PC-9 (cell line): ENCODE data around the gene SIM2. TPM values are rescaled to one million over a fixed set of nuclear protein-coding genes. Genes with fewer than 3 reads are reported as not detected.

Experiments
- BruUV-seq: library from RNA; stranded (reverse); fragments of 400-500 nt; replicated peaks from 2 replicates; lab custom pipeline; 2021; lab: Mats Ljungman, UMichigan
- CTCF ChIA-PET: fragments of 300-600 bp; sonication (Branson Sonifier 250); formaldehyde crosslinking; loops from one replicate; lab custom pipeline; 2022; ENCODE audit warnings: antibody characterized with exemption; lab: Charles Lee
- POLR2A ChIA-PET: fragments of 300-600 bp; sonication (Branson Sonifier 250); formaldehyde crosslinking; loops from one replicate; lab custom pipeline; 2022; ENCODE audit warnings: antibody characterized with exemption; ENCODE audit not compliant: unreplicated experiment; lab: Charles Lee
- DNase-seq, 2 experiments: peaks; one replicate each; pipeline versions ENCODE4 v3.0.0 to v3.0.0-alpha.2; 2015 to 2022; ENCODE audit warnings: mixed read lengths in 1 of 2
- H2AFZ ChIP-seq: fragments of 200-600 bp; sonication (generic); 2 replicates; pipeline ENCODE4 v1.8.1; 2017; ENCODE audit warnings: antibody characterized with exemption
- H3F3A ChIP-seq: fragments of 200-600 bp; sonication (generic); 2 replicates; pipeline ENCODE4 v1.8.1; 2017; ENCODE audit warnings: antibody characterized with exemption, mild to moderate bottlenecking, low read depth; ENCODE audit not compliant: insufficient read depth
- H3K27ac ChIP-seq: fragments of 200-600 bp; sonication (generic); 2 replicates; pipeline ENCODE4 v1.6.1; 2016; ENCODE audit warnings: mixed run types
- H3K27me3 ChIP-seq: fragments of 200-600 bp; sonication (generic); 2 replicates; pipeline ENCODE4 v1.6.1; 2016; ENCODE audit warnings: low read depth, mixed run types; ENCODE audit not compliant: insufficient read depth
- H3K36me3 ChIP-seq: fragments of 200-600 bp; sonication (generic); 2 replicates; pipeline ENCODE4 v1.6.1; 2016; ENCODE audit warnings: low read depth, mixed run types
- H3K4me1 ChIP-seq: fragments of 200-600 bp; sonication (generic); replicated peaks from 2 replicates; pipeline ENCODE4 v1.6.1; 2016; ENCODE audit warnings: mixed run types; ENCODE audit not compliant: insufficient read depth
- H3K4me2 ChIP-seq: fragments of 200-600 bp; sonication (generic); 2 replicates; pipeline ENCODE4 v1.6.1; 2017; ENCODE audit warnings: mixed run types
- H3K4me3 ChIP-seq: fragments of 200-600 bp; sonication (generic); 2 replicates; pipeline ENCODE4 v1.6.1; 2016; ENCODE audit warnings: mixed run types
- H3K79me2 ChIP-seq: fragments of 200-600 bp; sonication (generic); 2 replicates; pipeline ENCODE4 v1.6.1; 2017; ENCODE audit warnings: low read depth, mixed run types
- H3K9me2 ChIP-seq: fragments of 200-600 bp; sonication (generic); 2 replicates; pipeline ENCODE4 v1.8.1; 2017; ENCODE audit warnings: mild to moderate bottlenecking; ENCODE audit not compliant: insufficient read depth
- H3K9me3 ChIP-seq: fragments of 200-600 bp; sonication (generic); 2 replicates; pipeline ENCODE4 v1.8.1; 2016; ENCODE audit warnings: low read depth; ENCODE audit not compliant: insufficient read depth
- H4K20me1 ChIP-seq: fragments of 200-600 bp; sonication (generic); 2 replicates; pipeline ENCODE4 v1.8.1; 2017; ENCODE audit not compliant: insufficient read depth
- EZH2 ChIP-seq: fragments of 200-600 bp; sonication (generic); IDR thresholded peaks from 2 replicates; pipeline ENCODE4 v1.8.0; 2017; ENCODE audit warnings: antibody characterized with exemption, low read depth
- intact Hi-C: fragments of 100-400 bp; cut with micrococcal nuclease; formaldehyde crosslinking; loops from one replicate; pipeline ENCODE4 v1.10.0; 2022; ENCODE audit not compliant: unreplicated experiment
- total RNA-seq: library from RNA; stranded (reverse); gene quantifications from 2 replicates; pipeline ENCODE4 v1.2.3, GENCODE V29; 2021
- TF ChIP-seq, protein P1 (sequence below): fragments of 200-600 bp; sonication (generic); conservative IDR thresholded peaks from 2 replicates; pipeline ENCODE4 v1.6.1; 2017; ENCODE audit warnings: mixed run types, antibody characterized with exemption, mild to moderate bottlenecking, moderate library complexity

SIM2 gene
- total RNA-seq, 1 experiment from 2014 or later, result 18.5 TPM

DNA sequence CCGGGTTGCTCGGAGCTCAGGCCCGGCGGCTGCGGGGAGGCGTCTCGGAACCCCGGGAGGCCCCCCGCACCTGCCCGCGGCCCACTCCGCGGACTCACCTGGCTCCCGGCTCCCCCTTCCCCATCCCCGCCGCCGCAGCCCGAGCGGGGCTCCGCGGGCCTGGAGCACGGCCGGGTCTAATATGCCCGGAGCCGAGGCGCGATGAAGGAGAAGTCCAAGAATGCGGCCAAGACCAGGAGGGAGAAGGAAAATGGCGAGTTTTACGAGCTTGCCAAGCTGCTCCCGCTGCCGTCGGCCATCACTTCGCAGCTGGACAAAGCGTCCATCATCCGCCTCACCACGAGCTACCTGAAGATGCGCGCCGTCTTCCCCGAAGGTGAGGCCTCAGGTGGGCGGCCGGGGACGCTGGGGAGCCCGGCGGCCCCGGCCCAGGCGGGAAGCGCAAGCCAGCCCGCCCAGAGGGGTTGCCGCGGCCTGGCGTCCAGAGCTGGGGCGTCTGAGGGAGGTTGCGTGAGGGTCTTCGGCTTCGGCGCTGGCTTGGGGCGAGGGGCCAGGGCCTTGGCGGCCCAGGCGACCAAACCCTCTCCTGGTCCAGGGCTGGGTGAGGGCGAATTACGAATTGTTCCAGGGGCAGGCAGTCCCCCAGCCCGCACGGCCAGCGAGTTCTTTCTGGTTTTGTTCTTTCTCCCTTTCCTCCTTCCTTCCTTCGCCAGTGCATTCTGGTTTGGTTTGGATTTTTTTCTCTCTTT, 805 bp downstream of the SIM2 start:
- ChIA-PET POLR2A (interaction anchor here (0.6 to 0.8 kb wide), 2 partner anchors 12 to 43 kb away, joined by 3 to 4 read pairs; no protein-coding TSS in a partner anchor), CTCF (interaction anchor here (0.6 kb wide), 2 partner anchors 70 to 559 kb away, joined by 4 to 5 read pairs; no protein-coding TSS in a partner anchor)
- peak overlapping the region; percentile 92 for H3K4me2 ChIP-seq
- TF ChIP-seq, protein P1, sequence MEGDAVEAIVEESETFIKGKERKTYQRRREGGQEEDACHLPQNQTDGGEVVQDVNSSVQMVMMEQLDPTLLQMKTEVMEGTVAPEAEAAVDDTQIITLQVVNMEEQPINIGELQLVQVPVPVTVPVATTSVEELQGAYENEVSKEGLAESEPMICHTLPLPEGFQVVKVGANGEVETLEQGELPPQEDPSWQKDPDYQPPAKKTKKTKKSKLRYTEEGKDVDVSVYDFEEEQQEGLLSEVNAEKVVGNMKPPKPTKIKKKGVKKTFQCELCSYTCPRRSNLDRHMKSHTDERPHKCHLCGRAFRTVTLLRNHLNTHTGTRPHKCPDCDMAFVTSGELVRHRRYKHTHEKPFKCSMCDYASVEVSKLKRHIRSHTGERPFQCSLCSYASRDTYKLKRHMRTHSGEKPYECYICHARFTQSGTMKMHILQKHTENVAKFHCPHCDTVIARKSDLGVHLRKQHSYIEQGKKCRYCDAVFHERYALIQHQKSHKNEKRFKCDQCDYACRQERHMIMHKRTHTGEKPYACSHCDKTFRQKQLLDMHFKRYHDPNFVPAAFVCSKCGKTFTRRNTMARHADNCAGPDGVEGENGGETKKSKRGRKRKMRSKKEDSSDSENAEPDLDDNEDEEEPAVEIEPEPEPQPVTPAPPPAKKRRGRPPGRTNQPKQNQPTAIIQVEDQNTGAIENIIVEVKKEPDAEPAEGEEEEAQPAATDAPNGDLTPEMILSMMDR, result no peak
- BruUV-seq, result no TSS peak
- no peaks in the 10 kb centered on the region for H3K36me3 ChIP-seq
- no peaks in the 10 kb centered on the region for H3K9me2 ChIP-seq
- H3K9me3 ChIP-seq, result no peaks in the 10 kb centered on the region
- no peak for DNase-seq
- peak overlapping the region; percentile 87 for H3K4me3 ChIP-seq
- H3F3A ChIP-seq, result no peaks in the 10 kb centered on the region; the same call in 1 of the 2 replicates
- peaks cover 24% of the 10 kb centered on the region for H4K20me1 ChIP-seq
- peak overlapping the region; percentile 64; the same call in 1 of the 2 replicates for H3K27ac ChIP-seq
- 0 out of 2 replicates have a peak, but pooled peaks cover 14% of the 10 kb centered on the region for H3K4me1 ChIP-seq
- H2AFZ ChIP-seq, result peak overlapping the region; percentile 71; the same call in 1 of the 2 replicates
- intact Hi-C loops, result loop anchor here (5.0 kb wide), 1 partner anchor 57 kb away; no protein-coding TSS in a partner anchor
- H3K27me3 ChIP-seq, result no peaks in the 10 kb centered on the region
- peaks cover 73% of the 10 kb centered on the region for H3K79me2 ChIP-seq

DNA sequence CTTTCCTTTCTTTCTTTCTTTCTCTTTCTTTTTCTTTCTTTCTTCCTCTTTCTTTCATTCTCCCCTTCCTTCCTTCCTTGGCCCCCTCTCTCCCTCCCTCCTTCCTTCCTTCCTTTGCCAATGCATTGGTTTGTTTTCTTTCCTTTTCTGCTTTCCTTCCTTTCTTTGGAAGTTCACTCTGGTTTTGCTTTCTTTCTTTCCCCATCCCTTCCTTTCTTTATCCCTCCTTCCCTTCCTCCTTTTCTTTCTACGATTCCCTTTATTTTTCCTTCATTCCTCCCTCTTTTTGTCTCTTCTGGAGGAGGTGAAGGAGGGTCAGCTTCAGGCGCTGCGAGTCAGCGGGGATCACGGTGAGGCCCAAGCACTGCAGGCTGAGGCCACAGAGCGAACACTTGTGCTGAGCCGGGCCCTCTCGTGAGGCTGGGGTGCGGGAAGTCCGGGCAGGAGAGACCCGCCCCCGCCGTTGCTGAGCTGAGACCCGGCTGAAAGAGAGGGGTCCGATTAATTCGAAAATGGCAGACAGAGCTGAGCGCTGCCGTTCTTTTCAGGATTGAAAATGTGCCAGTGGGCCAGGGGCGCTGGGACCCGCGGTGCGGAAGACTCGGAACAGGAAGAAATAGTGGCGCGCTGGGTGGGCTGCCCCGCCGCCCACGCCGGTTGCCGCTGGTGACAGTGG, 1.5 kb downstream of the SIM2 start:
- Histone ChIP-seq H3K4me1 (0 out of 2 replicates have a peak, but pooled peaks cover 14% of the 10 kb centered on the region), H3K36me3 (no peaks in the 10 kb centered on the region), H3K9me2 (no peaks in the 10 kb centered on the region), H3K79me2 (peaks cover 80% of the 10 kb centered on the region), H3K4me2 (peak overlapping the region; percentile 92), H3F3A (no peaks in the 10 kb centered on the region; the same call in 1 of the 2 replicates), H3K27ac (peak overlapping the region; percentile 47), H3K27me3 (no peaks in the 10 kb centered on the region), H3K9me3 (no peaks in the 10 kb centered on the region), H4K20me1 (peaks cover 25% of the 10 kb centered on the region), H3K4me3 (peak overlapping the region; percentile 87), H2AFZ (no peak overlapping the region)
- ChIA-PET CTCF (interaction anchor here (0.6 kb wide), 2 partner anchors 71 to 559 kb away, joined by 4 to 5 read pairs; no protein-coding TSS in a partner anchor), POLR2A (interaction anchor here (0.6 kb wide), 1 partner anchor 19 kb away, joined by 5 read pairs; no protein-coding TSS in a partner anchor)
- DNase-seq, result no peak
- BruUV-seq, result TSS peak; percentile 42
- intact Hi-C loops, result no loop called here
- TF ChIP-seq, protein P1, result no peak
- TF ChIP-seq EZH2, result no peak

DNA sequence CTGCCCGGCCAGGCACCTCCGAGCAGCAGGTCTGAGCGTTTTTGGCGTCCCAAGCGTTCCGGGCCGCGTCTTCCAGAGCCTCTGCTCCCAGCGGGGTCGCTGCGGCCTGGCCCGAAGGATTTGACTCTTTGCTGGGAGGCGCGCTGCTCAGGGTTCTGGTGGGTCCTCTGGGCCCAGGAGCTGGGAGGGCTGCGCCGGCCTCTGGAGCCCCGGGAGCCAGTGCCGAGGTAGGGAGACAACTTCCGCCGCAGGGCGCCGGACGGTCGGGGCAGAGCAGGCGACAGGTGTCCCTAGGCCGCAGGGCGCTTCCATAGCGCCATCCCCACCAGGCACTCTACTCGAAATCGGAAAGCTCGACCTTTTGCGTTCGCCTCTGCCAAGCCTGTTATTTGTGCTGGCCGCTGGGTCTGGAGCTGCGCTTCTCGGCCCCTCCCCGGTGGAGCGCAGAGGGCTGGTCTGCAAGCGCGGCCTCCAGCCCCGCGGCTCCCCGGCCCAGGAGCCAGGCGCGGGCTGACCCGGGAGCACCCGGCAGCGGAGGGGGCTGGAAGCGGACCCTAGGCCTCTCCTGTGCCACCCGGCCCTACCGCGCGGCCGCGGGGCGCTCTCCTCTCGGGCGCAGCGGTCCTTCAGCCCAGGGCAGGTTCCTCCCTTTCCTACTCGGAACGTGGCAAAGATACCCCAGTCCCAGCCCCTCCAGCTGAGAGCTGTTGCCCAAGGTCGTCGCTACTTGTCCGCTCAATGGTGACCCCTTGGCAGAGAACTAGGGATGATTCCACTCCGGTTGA, 2.2 kb downstream of the SIM2 start:
- Histone ChIP-seq H3K79me2 (peaks cover 88% of the 10 kb centered on the region), H3K27ac (peak overlapping the region; percentile 47), H3K4me3 (peak overlapping the region; percentile 87), H3K36me3 (no peaks in the 10 kb centered on the region), H3K27me3 (no peaks in the 10 kb centered on the region), H3K9me2 (no peaks in the 10 kb centered on the region), H3K4me2 (peak overlapping the region; percentile 92), H3K9me3 (no peaks in the 10 kb centered on the region), H3K4me1 (0 out of 2 replicates have a peak, but pooled peaks cover 14% of the 10 kb centered on the region), H3F3A (no peaks in the 10 kb centered on the region; the same call in 1 of the 2 replicates), H4K20me1 (peaks cover 29% of the 10 kb centered on the region), H2AFZ (no peak overlapping the region; the same call in 1 of the 2 replicates)
- no peak for DNase-seq
- no peak for TF ChIP-seq EZH2
- TF ChIP-seq, protein P1, result no peak
- ChIA-PET POLR2A (interaction anchor here (0.6 kb wide), 1 partner anchor 18 kb away, joined by 5 read pairs; no protein-coding TSS in a partner anchor), CTCF (no interaction called here)
- intact Hi-C loops, result no loop called here
- no TSS peak for BruUV-seq
